ENCODE measurements around the gene PCNX2.
"Not testable (repeated sequence)": the region's sequence is repeated elsewhere in the genome, so short reads cannot be mapped to it uniquely, and the experiment has no call there.

PCNX2 gene

GRCh38 chr1:233180641-233181364, 114.7 kb downstream of the PCNX2 start:
- TF ChIP-seq ZFX (IDR thresholded peaks at IDR 0.05) (no peak), CTCF (conservative IDR thresholded peaks at IDR 0.05) (no peak)
- H3K27ac ChIP-seq = no peak overlapping the region

GRCh38 chr1:233179638-233180037, 115.9 kb downstream of the PCNX2 start:
- H3K27ac ChIP-seq = not testable (repeated sequence)

GRCh38 chr1:233172201-233172600, 123.3 kb downstream of the PCNX2 start:
- H3K27ac ChIP-seq = no peak overlapping the region

GRCh38 chr1:233170741-233171140, 124.8 kb downstream of the PCNX2 start:
- no peak overlapping the region for H3K27ac ChIP-seq
- no peak for TF ChIP-seq CTCF (conservative IDR thresholded peaks at IDR 0.05)

More at GRCh38 chr1:233172201-233172600, 123.3 kb downstream of the PCNX2 start:
- TF ChIP-seq ZFX (IDR thresholded peaks at IDR 0.05) (no peak), CTCF (conservative IDR thresholded peaks at IDR 0.05) (peak; percentile 55)

- TF ChIP-seq ZFX (IDR thresholded peaks at IDR 0.05) (no peak), CTCF (conservative IDR thresholded peaks at IDR 0.05) (no peak)
These were observed 127.1 kb downstream of the PCNX2 start for GRCh38 chr1:233168384-233168783.

GRCh38 chr1:233166896-233167295, 128.6 kb downstream of the PCNX2 start:
- no peak for TF ChIP-seq CTCF (conservative IDR thresholded peaks at IDR 0.05)
- no peak for TF ChIP-seq ZFX (IDR thresholded peaks at IDR 0.05)

More at GRCh38 chr1:233168384-233168783, 127.1 kb downstream of the PCNX2 start:
- no peak overlapping the region for H3K27ac ChIP-seq

GRCh38 chr1:233163696-233164095, 131.8 kb downstream of the PCNX2 start:
- no peak overlapping the region for H3K27ac ChIP-seq
- TF ChIP-seq CTCF (conservative IDR thresholded peaks at IDR 0.05) (no peak), ZFX (IDR thresholded peaks at IDR 0.05) (no peak)

More at GRCh38 chr1:233166896-233167295, 128.6 kb downstream of the PCNX2 start:
- H3K27ac ChIP-seq = no peak overlapping the region

GRCh38 chr1:233158322-233158721, 137.2 kb downstream of the PCNX2 start:
- H3K27ac ChIP-seq = no peak overlapping the region
- TF ChIP-seq ZFX (IDR thresholded peaks at IDR 0.05) (no peak), CTCF (conservative IDR thresholded peaks at IDR 0.05) (no peak)

All from C4-2B (cell line).